ENCODE results near the gene RALGPS2.
A peak's percentile ranks its signal among the peaks of the same experiment; 100 is the strongest.

The RALGPS2 gene, protein sequence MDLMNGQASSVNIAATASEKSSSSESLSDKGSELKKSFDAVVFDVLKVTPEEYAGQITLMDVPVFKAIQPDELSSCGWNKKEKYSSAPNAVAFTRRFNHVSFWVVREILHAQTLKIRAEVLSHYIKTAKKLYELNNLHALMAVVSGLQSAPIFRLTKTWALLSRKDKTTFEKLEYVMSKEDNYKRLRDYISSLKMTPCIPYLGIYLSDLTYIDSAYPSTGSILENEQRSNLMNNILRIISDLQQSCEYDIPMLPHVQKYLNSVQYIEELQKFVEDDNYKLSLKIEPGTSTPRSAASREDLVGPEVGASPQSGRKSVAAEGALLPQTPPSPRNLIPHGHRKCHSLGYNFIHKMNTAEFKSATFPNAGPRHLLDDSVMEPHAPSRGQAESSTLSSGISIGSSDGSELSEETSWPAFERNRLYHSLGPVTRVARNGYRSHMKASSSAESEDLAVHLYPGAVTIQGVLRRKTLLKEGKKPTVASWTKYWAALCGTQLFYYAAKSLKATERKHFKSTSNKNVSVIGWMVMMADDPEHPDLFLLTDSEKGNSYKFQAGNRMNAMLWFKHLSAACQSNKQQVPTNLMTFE

GRCh38 chr1:178724728-178725465 lies at the start of gene RALGPS2:
Gene RALGPS2, plus strand, starts transcription at chr1:178725244. Its CDS starts 51,521 bp downstream, at chr1:178776765.
- peak; percentile 89 for DNase-seq (ENCODE audit: low spot score)

- no peak for DNase-seq (ENCODE audit: low spot score)
Measured at GRCh38 chr1:178679237-178679636, 45.8 kb upstream of the RALGPS2 start.

DNA sequence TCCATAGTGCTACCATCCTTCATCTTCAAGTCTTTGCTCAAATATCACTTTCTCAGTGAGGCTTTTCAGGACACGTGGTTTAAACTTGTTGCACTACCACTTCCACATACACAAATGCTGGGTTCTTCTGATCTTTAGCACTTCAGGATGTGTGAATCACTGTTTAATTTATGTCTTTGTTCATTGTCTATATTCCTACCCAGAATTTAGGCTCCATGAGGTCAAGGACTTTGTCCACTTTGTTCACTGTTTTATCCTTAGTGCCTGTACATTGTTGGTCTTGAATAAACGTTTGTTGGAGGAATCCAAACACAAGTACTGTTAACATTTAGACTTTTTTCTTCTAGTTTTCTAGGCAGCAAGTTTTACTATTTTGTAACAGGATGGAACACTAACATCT lies 42.6 kb upstream of the RALGPS2 start:
- DNase-seq (ENCODE audit: low spot score) = no peak

DNA sequence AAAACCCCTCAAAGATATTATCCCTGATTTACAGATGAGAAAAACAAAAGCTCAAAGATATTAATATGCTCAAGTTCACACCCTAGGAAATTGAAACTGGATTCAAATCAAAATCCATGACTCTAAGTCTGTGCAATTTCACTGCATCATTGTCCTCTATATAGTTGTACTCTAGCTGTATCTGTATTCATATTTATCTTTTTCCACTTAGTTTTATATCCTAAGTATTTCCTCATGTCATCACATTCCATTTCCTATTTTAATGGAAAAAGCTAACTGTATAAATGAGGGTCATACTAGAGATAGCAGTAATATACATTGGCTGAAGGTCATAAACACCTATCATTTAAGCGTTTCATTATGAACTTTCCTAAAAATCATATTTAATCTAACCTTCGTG lies 42.2 kb upstream of the RALGPS2 start:
- DNase-seq (ENCODE audit: low spot score) = no peak

DNA sequence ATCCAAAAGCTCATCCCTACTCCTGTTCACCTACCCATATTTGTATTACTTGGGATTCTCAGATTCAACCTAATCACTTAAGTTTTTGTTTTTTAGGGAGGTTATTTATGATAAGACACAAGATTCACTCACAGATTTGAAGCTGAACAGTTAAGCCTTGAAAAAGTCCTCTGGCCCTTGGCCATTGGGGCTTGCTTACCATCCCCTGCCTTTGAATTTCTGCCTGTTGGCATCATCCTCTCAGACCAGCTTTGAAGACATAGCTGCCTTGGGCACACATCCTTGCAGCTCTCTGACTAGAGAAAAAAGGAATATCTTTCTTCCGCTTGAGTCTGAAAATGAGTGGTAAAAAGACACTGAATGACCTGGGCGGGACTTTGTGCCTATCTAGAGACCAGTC lies 41.8 kb upstream of the RALGPS2 start:
- DNase-seq (ENCODE audit: low spot score) = no peak

DNA sequence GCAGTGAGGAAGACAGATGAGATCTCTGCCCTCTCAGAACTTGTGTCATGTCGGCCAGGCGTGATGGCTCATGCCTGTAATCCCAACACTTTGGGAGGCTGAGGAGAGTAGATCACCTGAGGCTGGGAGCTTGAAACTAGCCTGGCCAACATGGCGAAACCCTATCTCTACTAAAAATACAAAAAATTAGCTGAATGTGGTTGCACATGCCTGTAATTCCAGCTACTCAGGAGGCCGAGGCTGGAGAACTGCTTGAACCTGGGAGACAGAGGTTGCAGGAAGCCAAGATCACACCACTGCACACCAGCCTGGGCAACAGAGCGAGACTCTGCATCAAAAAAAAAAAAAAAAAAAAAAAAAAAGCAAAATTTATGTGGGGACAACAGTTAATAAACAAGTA lies 40.9 kb upstream of the RALGPS2 start:
- no peak for DNase-seq (ENCODE audit: low spot score)

DNA sequence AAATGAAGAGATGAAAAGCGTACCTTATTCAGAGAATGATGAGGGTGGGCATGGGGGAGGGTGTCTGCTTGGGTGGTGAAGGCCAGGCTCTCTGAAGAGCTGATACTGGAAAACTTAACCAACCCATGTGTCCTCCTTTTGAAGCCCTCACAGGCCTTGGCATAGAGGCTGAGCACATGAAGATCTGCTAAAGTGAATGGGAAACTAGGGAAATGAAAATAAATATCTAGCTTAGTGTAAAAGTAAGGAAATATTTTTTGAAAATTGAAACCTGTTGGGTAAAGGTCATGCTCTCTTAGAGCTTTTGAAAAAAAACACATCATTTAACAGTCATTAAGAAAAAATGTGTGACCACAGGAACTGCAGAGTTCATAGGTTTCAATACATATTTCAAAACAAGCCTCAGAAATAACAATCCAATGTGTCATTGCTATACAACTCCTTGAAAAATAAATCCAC lies 40.5 kb upstream of the RALGPS2 start:
- no peak for DNase-seq (ENCODE audit: low spot score)

DNA sequence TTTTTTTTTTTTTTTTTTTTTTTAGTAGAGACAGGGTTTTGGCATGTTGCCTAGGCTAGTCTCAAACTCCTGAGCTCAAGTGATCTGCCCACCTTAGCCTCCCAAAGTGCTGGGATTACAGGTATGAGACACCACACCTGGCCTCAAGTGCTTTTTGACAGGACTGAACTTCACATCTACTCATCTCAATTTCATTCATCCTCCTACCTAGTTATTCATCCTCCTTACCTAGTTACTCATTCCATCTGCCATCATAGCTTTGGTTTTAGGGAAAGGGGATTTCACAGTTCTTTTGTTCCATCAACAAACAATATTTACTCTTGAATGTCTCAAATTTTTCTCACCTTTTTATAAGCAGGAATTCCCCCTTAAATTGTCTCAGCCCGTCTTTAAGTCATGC lies 38.6 kb upstream of the RALGPS2 start:
- no peak for DNase-seq (ENCODE audit: low spot score)

DNA sequence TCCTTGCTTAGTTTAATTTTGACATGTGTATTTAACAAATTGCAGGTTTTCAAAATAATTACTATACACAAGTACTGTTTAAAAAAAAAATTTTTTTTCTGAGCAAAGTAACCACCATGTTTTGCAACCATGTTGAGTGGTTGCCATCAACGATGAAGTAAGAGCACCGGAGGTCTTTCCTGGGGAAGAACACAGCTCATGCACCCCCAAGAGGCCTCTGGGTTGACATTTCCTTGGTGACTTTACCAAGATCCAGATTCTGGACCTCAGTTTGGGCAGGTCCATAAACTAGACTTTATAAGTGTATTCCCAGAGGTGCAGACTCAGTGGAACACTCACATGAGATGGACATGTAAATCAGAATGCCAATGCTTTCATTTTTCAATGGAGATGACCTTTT lies 36.8 kb upstream of the RALGPS2 start:
- DNase-seq (ENCODE audit: low spot score) = no peak

DNA sequence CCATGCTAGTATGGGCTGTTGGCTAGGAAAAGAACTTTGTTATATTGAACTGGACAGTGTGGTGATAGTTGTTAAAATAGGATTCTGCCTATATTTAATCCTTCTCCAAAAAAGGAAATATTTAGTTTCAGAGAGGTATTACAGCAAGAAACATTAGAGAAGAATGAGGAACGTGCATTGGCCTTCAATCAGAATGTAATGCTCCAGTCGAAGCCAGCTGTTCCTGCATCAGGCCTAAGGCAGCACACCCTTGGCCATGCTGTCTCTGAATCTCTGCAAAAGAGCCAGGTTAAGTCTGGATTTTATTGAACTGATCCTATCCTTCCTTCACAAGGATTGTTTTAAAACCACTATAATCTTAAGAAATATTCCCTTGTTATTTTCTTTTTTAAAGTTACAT lies 35.3 kb upstream of the RALGPS2 start:
- no peak for DNase-seq (ENCODE audit: low spot score)

GRCh38 chr1:178690496-178690895 lies 34.5 kb upstream of the RALGPS2 start:
- DNase-seq (ENCODE audit: low spot score) = no peak

DNA sequence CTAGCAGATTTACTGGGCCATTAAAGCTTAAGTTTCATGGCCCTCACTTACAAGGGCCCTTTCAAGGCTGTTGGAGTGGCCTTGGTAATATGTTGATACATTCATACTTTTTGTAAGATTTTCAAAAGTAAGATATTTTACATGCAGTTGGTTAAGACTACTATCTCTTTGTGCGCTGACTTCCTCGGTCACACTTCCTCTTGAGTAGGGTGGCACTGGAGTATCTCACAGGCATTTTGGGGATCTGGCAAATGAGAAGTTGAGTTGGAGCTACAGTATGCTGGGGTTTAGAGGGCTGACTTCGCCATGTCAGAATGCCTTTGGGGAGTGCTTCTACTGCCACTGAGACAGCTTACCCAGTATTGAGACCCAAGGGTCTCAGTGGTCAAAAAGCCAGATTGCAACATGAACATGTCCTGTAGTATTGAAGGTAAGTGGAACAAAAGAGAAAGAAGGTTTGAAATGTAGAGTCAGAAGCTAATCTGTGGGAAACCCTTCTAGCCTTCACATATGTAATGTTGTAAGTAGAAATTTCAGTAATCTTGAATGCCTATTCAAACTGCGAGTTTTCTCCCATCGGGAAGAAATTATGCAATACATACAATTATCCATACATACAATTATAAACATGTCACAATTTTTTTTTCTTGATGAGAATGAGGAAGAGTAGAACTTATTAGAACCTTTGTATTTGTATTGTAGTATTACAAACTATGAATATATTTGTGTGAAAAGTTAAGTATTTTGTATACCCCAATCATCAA lies 32.3 kb upstream of the RALGPS2 start:
- DNase-seq (ENCODE audit: low spot score) = no peak

- DNase-seq (ENCODE audit: low spot score) = no peak
Measured at GRCh38 chr1:178693366-178693765, 31.7 kb upstream of the RALGPS2 start.

GRCh38 chr1:178694923-178695525 lies 30.0 kb upstream of the RALGPS2 start:
- DNase-seq (ENCODE audit: low spot score) = no peak

DNA sequence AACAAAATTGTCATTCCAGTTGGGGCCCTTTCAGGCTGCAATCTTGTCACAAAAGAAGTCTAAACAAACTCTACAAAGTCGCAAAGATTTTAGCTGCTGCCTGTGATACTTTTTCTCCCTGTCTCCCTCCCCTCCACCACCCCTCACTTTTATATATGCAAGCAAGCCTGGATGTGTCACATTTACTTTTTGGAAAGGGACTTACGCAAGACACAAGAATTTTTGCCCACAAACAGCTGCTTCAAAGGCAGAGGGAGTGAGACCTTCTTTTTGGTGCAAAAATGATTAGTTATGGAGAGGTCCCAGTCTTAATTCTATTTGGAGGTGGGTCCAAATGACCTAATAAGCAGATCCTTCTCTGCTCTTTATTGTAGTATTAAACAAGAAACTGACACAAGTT lies 22.9 kb upstream of the RALGPS2 start:
- no peak for DNase-seq (ENCODE audit: low spot score)

- DNase-seq (ENCODE audit: low spot score) = no peak
Measured at GRCh38 chr1:178704833-178705232, 20.2 kb upstream of the RALGPS2 start.

DNA sequence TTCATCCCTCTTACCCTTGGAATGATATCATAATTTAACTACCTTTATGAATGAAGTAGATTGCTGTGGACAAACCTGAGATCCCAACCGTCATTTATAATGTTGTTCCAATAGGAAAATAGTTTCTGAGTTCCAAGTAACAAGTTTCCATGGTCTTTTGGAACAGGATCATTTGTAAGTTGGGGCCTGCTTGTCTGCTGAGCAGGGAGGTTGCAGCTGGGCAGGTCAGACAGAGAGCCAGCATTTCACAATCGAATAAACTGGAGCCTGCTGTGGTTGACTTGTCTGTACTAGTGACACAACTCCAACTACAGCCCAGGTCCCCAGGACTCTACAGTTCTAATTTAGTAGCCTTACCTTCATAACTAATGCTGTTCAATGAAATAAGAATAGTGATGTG lies 18.6 kb upstream of the RALGPS2 start:
- DNase-seq (ENCODE audit: low spot score) = no peak

DNA sequence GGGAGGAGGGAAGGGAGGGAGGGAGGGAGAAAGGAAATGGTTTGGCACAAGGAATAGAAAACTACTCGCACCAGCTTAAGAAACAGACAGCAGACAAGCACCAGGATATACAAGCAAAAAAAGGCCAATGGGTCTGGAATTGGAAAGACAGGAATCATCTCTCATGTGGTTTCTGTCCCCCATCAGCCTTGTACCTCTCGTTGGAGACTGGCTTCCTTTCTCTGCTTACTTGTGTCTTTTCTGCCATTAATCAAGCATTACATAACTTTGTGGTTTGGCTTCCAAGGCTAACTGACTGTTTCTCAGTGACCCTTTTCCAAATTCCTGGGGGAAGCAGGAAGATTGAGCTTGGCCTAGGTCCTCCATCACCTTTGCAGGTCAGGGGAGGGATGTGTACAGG lies 11.8 kb upstream of the RALGPS2 start:
- no peak for DNase-seq (ENCODE audit: low spot score)

DNA sequence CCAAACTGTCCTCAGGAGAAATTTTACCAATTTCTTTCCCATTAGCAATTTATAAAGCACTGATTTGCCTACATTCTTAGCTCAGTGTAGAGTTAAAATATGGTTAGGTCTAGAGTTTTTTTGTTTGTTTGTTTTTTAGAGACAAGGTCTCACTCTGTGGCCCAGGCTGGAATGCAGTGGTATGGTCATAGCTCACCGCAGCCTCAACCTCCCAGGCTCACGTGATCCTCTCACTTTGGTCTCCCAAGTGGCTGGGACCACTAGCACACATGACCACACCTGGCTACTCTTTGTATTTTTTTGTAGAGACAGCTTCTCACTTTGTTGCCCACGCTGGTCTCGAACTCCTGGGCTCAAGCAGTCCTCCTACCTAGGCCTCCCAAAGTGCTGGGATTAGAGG lies 10.6 kb upstream of the RALGPS2 start:
- no peak for DNase-seq (ENCODE audit: low spot score)

DNA sequence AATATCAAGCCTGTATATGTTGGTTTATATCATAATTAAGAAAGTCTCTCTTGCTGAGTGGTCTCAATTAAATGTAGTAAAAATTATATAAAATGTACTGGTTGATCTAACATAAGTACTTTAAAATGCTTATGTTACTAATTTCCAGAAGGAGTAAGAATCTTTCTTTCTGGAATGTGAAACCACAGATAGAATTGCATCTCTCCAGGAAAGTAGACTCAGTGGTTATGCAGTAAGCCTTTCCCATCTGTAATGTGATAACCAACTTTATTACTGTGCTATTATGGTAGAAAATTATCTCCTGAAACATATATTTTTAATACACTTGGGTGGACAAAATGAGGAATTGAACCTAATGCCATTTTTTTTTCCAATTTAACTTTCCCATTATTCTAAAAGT lies 8.9 kb upstream of the RALGPS2 start:
- no peak for DNase-seq (ENCODE audit: low spot score)

DNA sequence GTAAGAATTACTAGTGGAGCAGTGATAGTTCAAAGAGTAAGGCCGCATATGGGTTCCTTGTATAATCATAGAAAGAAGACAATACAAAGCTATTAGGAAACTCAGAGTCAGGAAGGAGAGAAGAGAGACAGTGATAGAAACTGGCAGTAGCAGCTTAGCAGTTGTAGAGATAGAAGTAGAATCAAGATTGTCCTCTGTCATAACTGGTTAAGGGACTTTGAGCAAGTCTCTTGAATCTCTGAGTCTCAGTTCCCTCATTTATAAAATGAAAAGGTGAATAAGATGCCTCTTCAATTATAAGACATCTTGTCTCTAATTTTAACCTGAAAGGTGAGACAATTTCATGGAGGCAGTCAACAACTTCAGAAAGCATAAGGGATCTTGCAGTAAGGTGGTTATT lies 6.5 kb upstream of the RALGPS2 start:
- DNase-seq (ENCODE audit: low spot score) = no peak

- DNase-seq (ENCODE audit: low spot score) = no peak
Measured at GRCh38 chr1:178723546-178723945, 1.5 kb upstream of the RALGPS2 start.
